ENCODE measurements around the gene PCSK6. TPM values are rescaled to one million over a fixed set of nuclear protein-coding genes. Genes with fewer than 3 reads are reported as not detected.

Gene PCSK6
- polyA plus RNA-seq, 3 donors = 0.05 to 0.10 TPM; not detected in 1

DNA sequence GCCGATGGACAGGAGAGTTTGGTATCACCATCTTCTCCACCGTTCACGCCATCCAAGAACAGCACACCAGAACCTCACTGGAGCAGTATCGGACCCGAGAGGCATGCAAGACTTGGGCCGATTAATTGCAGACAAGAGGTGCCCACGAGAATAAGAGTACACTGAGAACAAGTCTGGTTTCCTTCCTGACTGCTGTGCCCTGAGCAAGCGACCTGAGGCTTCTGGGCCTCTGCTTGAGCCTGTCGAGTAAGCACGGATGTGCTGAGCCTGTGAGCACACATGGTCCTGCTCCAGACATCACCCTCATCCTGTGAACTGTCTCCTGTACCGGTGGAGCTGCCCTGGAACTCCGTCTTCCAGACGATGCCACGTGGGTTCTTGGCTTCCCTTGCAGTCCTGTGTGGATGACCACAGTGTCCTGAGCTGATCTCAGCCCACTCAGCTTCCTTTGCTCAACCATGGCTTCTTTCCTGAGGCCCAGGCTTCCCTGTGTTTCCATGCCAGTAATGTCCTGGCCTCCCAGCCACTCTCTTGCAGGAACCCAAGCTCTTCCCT lies 160.1 kb downstream of the PCSK6 start:
- Histone ChIP-seq H3K36me3 (replicated peaks in 1 of 2; ENCODE audit: control insufficient read depth in 1 of 2, insufficient read depth in 2 of 2, low read length in 2 of 2) (no peaks in the 10 kb centered on the region), H2AFZ (ENCODE audit: insufficient read depth, low read depth, low read length, poor library complexity, severe bottlenecking) (no peak overlapping the region), H3K27ac (ENCODE audit: low read depth in 1 of 2, low read length in 2 of 2) (no peak overlapping the region), H3K27me3 (ENCODE audit: control insufficient read depth in 2 of 2, insufficient read depth in 2 of 2, low read length in 2 of 2) (peaks cover 0 to 4% of the 10 kb centered on the region in 2 donors), H3K79me2 (ENCODE audit: insufficient read depth, low read length) (no peaks in the 10 kb centered on the region), H3K9me3 (replicated peaks in 1 of 2; ENCODE audit: control insufficient read depth in 1 of 2, insufficient read depth in 1 of 2, low read length in 2 of 2) (peaks cover 16 to 17% of the 10 kb centered on the region in 2 donors), H4K20me1 (ENCODE audit: insufficient read depth, low read length) (no peaks in the 10 kb centered on the region), H3K4me3 (replicated peaks in 1 of 3; ENCODE audit: low read depth in 2 of 3, low read length in 3 of 3) (no peak overlapping the region), H3K4me2 (replicated peaks; ENCODE audit: extremely low read depth, low read length, poor library complexity, severe bottlenecking) (no peak overlapping the region), H3K9ac (ENCODE audit: insufficient read depth, low read length, poor library complexity, severe bottlenecking) (no peak overlapping the region), H3K4me1 (ENCODE audit: control insufficient read depth in 1 of 2, insufficient read depth in 2 of 2, low read length in 2 of 2) (peaks cover 0 to under 1% of the 10 kb centered on the region in 2 donors)
- peaks cover 6 to 17% (median 11%) of the 10 kb centered on the region in 7 donors for H3K9me3 Mint-ChIP-seq
- TF ChIP-seq, protein P1, sequence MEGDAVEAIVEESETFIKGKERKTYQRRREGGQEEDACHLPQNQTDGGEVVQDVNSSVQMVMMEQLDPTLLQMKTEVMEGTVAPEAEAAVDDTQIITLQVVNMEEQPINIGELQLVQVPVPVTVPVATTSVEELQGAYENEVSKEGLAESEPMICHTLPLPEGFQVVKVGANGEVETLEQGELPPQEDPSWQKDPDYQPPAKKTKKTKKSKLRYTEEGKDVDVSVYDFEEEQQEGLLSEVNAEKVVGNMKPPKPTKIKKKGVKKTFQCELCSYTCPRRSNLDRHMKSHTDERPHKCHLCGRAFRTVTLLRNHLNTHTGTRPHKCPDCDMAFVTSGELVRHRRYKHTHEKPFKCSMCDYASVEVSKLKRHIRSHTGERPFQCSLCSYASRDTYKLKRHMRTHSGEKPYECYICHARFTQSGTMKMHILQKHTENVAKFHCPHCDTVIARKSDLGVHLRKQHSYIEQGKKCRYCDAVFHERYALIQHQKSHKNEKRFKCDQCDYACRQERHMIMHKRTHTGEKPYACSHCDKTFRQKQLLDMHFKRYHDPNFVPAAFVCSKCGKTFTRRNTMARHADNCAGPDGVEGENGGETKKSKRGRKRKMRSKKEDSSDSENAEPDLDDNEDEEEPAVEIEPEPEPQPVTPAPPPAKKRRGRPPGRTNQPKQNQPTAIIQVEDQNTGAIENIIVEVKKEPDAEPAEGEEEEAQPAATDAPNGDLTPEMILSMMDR (IDR thresholded peaks at IDR 0.05) = no peak
- peak overlapping the region in 1 of 7 donors; percentile 64 for H3K27ac Mint-ChIP-seq
- DNase-seq = no peak
- no peaks in the 10 kb centered on the region for H3K36me3 Mint-ChIP-seq
- intact Hi-C loops (cut with micrococcal nuclease) = no loop called here
- H3K27me3 Mint-ChIP-seq (ENCODE audit: low read depth in 3 of 3) = peaks cover 23 to 40% (median 26%) of the 10 kb centered on the region in 3 donors
- WGBS (ENCODE audit: insufficient coverage) = 77% methylated on average over 14 of the region's 14 CpGs
- no peak overlapping the region for H3K4me3 Mint-ChIP-seq
- no peaks in the 10 kb centered on the region for H3K4me1 Mint-ChIP-seq

DNA sequence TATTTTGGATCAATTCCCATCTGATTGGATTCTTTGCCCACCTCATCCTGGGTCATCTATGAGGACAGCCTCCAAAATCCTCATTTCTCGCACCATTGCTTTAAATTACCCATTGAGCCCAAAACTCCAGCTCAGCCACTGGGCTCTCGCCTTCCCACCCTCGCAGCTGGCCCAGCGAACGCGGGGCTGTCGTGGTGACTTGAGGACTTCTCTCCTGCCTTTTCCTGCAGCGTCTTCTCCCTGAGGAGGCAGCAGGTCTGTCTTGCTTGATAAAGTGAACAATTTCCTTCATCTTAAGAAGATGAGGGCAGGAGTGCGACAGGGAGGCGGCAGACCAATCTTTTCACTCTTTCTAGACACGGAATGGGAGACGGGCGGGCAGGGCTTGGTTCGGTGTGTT lies 161.5 kb downstream of the PCSK6 start:
- TF ChIP-seq, protein P1 (IDR thresholded peaks at IDR 0.05) = no peak
- H3K4me2 ChIP-seq (replicated peaks; ENCODE audit: extremely low read depth, low read length, poor library complexity, severe bottlenecking) = no peak overlapping the region
- H3K79me2 ChIP-seq (ENCODE audit: insufficient read depth, low read length) = no peaks in the 10 kb centered on the region
- Mint-ChIP-seq H3K27ac (no peak overlapping the region), H3K9me3 (peaks cover 0 to 7% (median 5%) of the 10 kb centered on the region in 7 donors), H3K36me3 (no peaks in the 10 kb centered on the region), H3K4me3 (no peak overlapping the region), H3K4me1 (no peaks in the 10 kb centered on the region), H3K27me3 (ENCODE audit: low read depth in 3 of 3) (peaks cover 25 to 42% (median 28%) of the 10 kb centered on the region in 3 donors)
- no peaks in the 10 kb centered on the region for H3K36me3 ChIP-seq (replicated peaks in 1 of 2; ENCODE audit: control insufficient read depth in 1 of 2, insufficient read depth in 2 of 2, low read length in 2 of 2)
- no peak overlapping the region for H3K9ac ChIP-seq (ENCODE audit: insufficient read depth, low read length, poor library complexity, severe bottlenecking)
- no peak overlapping the region for H3K27ac ChIP-seq (ENCODE audit: low read depth in 1 of 2, low read length in 2 of 2)
- H3K4me1 ChIP-seq (ENCODE audit: control insufficient read depth in 1 of 2, insufficient read depth in 2 of 2, low read length in 2 of 2) = no peaks in the 10 kb centered on the region
- no peak for DNase-seq
- peaks cover 0 to 4% of the 10 kb centered on the region in 2 donors for H3K27me3 ChIP-seq (ENCODE audit: control insufficient read depth in 2 of 2, insufficient read depth in 2 of 2, low read length in 2 of 2)
- H3K4me3 ChIP-seq (replicated peaks in 1 of 3; ENCODE audit: low read depth in 2 of 3, low read length in 3 of 3) = no peak overlapping the region
- WGBS (ENCODE audit: insufficient coverage) = 83% methylated on average over 13 of the region's 14 CpGs
- no peak overlapping the region for H2AFZ ChIP-seq (ENCODE audit: insufficient read depth, low read depth, low read length, poor library complexity, severe bottlenecking)
- H3K9me3 ChIP-seq (replicated peaks in 1 of 2; ENCODE audit: control insufficient read depth in 1 of 2, insufficient read depth in 1 of 2, low read length in 2 of 2) = peaks cover 2 to 4% of the 10 kb centered on the region in 2 donors
- H4K20me1 ChIP-seq (ENCODE audit: insufficient read depth, low read length) = no peaks in the 10 kb centered on the region
- intact Hi-C loops (cut with micrococcal nuclease) = no loop called here

Data from CD14-positive monocyte (primary cell).